Neutrophil (primary cell): ENCODE results near the gene USH1C.

Experiments
- H3K27ac ChIP-seq: fragments of 200-600 bp; sonication (generic); 2 replicates; pipeline ENCODE4 v1.5.1; 2016; ENCODE audit warnings: mild to moderate bottlenecking, moderate library complexity
- H3K27me3 ChIP-seq: fragments of 200-600 bp; sonication (generic); 2 replicates; pipeline ENCODE4 v1.6.0; 2016; ENCODE audit warnings: mild to moderate bottlenecking
- H3K36me3 ChIP-seq: fragments of 200-600 bp; sonication (generic); 2 replicates; pipeline ENCODE4 v1.5.1; 2017
- H3K4me1 ChIP-seq, 2 experiments: fragments of 200-600 bp in 1 of 2; sonication (generic) in 1 of 2; 1 replicate in 1 of 2; 2 replicates in 1 of 2; pipeline versions ENCODE4 v1.5.1 to v1.6.1; 2013 to 2016; ENCODE audit warnings: low read depth in 1 of 2, low read length in 1 of 2, mild to moderate bottlenecking in 1 of 2, moderate library complexity in 1 of 2; ENCODE audit not compliant: control insufficient read depth in 1 of 2, insufficient read depth in 1 of 2
- H3K4me3 ChIP-seq, 2 experiments: fragments of 200-600 bp in 1 of 2; sonication (generic) in 1 of 2; 1 replicate in 1 of 2; 2 replicates in 1 of 2; pipeline ENCODE4 v1.5.1; 2013 to 2016; ENCODE audit warnings: low read depth in 1 of 2, low read length in 1 of 2, mild to moderate bottlenecking in 1 of 2, moderate library complexity in 1 of 2
- H3K9me3 ChIP-seq: fragments of 200-600 bp; sonication (generic); 2 replicates; pipeline ENCODE4 v1.5.1; 2016
- CTCF ChIP-seq: fragments of 200-600 bp; sonication (generic); IDR thresholded peaks from 2 replicates; pipeline ENCODE4 v1.5.1; 2016; ENCODE audit warnings: antibody characterized with exemption

Gene USH1C

GRCh38 chr11:17544181-17544622 is at the start of gene USH1C:
TSS of gene USH1C (minus strand) at chr11:17544416. CDS start at chr11:17544307, 109 bp downstream.
- no peak within 1 kb of the TSS for H3K27ac ChIP-seq
- H3K4me1 ChIP-seq, result peaks cover 0 to 4% of the 10 kb centered on the region in 2 experiments
- H3K4me3 ChIP-seq, result no peak within 1 kb of the TSS
- H3K27me3 ChIP-seq, result peaks cover 77% of the 10 kb centered on the region
- H3K9me3 ChIP-seq, result no peaks in the 10 kb centered on the region
- TF ChIP-seq CTCF, result no peak
- no peaks in the 10 kb centered on the region for H3K36me3 ChIP-seq

- H3K27me3 ChIP-seq, result peaks cover 20% of the 10 kb centered on the region
- no peak overlapping the region for H3K27ac ChIP-seq
- no peak overlapping the region for H3K4me3 ChIP-seq
- H3K36me3 ChIP-seq, result no peaks in the 10 kb centered on the region
- H3K9me3 ChIP-seq, result no peaks in the 10 kb centered on the region
- no peaks in the 10 kb centered on the region for H3K4me1 ChIP-seq
- TF ChIP-seq CTCF, result no peak
These were observed 49.4 kb upstream of the USH1C start for GRCh38 chr11:17593466-17594245.

GRCh38 chr11:17591293-17591692 is 47.1 kb upstream of the USH1C start:
- peaks cover 20% of the 10 kb centered on the region for H3K27me3 ChIP-seq
- H3K4me1 ChIP-seq, result no peaks in the 10 kb centered on the region
- no peak overlapping the region for H3K4me3 ChIP-seq
- no peaks in the 10 kb centered on the region for H3K36me3 ChIP-seq
- H3K27ac ChIP-seq, result no peak overlapping the region
- no peak for TF ChIP-seq CTCF
- H3K9me3 ChIP-seq, result no peaks in the 10 kb centered on the region

GRCh38 chr11:17590463-17590862 is 46.2 kb upstream of the USH1C start:
- Histone ChIP-seq H3K27ac (no peak overlapping the region), H3K4me3 (no peak overlapping the region), H3K9me3 (no peaks in the 10 kb centered on the region), H3K36me3 (no peaks in the 10 kb centered on the region), H3K4me1 (no peaks in the 10 kb centered on the region), H3K27me3 (peaks cover 21% of the 10 kb centered on the region)
- no peak for TF ChIP-seq CTCF

GRCh38 chr11:17588721-17589120 is 44.5 kb upstream of the USH1C start:
- Histone ChIP-seq H3K27ac (no peak overlapping the region), H3K4me1 (no peaks in the 10 kb centered on the region), H3K4me3 (no peak overlapping the region), H3K36me3 (no peaks in the 10 kb centered on the region), H3K9me3 (no peaks in the 10 kb centered on the region), H3K27me3 (peaks cover 32% of the 10 kb centered on the region)
- no peak for TF ChIP-seq CTCF
